Stimulated activated CD8-positive, alpha-beta memory T cell treated with anti-CD3 and anti-CD28 coated beads, Interleukin-4, amount 100 ng/mL, for 24 hours (primary cell): ENCODE measurements around the gene MAP3K15.
A peak's percentile ranks its signal among the peaks of the same experiment; 100 is the strongest.

ENCODE experiments used
- DNase-seq: peaks from one replicate; pipeline ENCODE4 v3.0.0-alpha.2; 2020; ENCODE audit warnings: low read depth

Gene MAP3K15

DNA sequence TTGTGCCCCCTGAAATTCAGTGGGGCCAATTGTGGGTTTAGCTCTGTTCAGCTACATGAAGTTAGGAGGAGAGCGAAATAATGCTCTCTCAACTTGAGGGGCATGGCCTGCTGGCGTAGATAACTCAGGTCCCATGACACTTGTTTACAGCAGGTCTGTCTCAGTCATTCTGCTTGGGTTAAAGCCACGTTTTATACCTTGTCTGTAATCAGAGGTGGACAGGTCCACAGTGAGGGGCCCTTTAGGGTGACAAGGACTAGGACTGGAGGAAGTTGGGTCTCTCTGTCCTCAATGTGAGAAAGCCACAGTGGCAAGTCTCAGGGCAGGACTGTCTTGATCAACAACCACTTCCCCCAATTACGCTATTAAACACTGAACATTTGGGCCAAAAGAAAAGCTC lies 122.6 kb downstream of the MAP3K15 start:
- no peak for DNase-seq

DNA sequence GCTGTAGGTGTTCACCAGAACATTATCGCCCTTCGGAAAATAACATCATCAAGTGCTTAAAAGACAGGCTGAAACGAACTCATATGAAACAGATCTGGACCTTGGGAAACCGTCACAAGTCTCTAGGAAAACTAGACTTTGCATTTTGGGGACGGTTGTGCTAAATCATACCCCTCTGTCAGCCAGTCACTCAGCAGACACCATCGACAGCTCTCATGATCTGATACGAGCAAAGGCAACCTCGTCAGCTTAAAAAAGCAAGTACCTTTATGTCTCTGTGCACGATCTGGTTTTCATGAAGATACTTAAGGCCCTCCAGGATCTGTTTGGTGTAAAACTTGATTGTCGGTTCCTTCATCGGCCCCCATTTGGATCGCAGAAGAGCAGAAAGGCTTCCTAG lies 123.2 kb downstream of the MAP3K15 start:
- no peak for DNase-seq

DNA sequence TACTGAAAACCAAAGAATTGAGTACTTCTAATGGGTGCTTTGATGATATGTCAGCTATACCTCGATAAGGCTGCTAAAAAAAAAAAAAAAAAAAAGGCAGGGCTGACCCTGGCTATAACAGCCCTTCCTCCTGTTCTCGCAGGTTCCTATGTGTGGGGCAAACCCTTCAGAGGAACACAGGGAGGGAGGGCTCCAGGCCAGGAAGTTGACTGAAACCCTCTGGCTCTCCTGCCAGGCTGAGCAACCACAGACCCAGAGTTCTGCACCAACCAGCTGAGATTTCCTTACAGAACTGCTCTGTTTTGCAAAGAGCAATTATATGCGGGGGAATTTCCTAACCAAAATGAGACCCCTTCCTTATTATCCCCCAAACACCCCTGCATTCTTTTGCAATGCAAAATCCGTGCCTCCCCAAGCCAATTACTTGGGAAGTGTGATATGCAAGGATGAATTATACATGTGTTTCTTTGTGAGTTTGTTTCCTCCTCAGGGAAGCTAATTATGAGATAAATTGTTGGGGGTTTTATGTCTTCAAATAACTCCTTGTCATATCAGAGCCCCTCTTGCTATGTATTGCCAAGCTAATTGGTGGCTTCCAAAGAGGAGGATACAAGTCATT lies 126.0 kb downstream of the MAP3K15 start:
- DNase-seq = no peak

DNA sequence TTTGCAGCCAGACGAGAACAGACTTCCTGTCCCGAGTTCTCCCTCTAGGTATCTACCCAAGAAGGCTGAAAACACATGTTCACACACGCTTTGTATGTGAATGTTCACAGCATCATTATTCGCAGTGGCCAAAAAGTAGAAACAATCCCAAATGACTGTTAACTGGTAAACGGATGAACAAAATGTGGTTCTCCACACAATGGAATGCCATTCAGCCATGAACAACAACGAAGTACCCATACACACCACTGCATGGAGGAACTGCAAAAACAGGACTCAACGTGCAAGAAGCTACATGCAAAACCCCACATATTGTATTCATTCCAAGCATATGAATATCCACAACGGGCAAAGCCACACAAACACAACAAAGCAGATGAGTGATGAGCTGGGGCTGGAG lies 126.6 kb downstream of the MAP3K15 start:
- DNase-seq = no peak

GRCh38 chrX:19388064-19388679 lies 127.1 kb downstream of the MAP3K15 start:
- no peak for DNase-seq

- DNase-seq = no peak
Observed at GRCh38 chrX:19386679-19387078, 128.6 kb downstream of the MAP3K15 start.

GRCh38 chrX:19382555-19383145 lies 132.7 kb downstream of the MAP3K15 start:
- peak; percentile 35 for DNase-seq

DNA sequence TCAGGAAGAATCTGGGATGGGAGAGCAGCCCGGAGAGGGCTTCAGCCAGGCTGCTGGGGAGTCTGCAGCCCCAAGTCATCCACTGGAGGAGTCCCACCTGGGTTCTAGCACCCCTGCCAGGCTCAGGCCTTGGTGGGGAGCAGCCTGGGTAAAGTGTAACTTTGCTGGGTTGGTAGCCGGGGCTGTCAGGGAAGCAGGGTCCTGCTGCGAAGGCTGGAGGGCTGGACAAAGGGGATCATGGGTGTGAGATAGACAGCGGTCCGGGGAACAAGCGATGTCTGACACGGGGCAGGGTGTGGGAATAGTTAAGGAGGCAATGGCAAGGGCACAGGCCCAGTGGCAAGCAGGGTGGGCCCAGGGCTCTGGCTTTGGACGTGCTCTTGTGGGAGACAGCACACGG lies 134.0 kb downstream of the MAP3K15 start:
- no peak for DNase-seq

DNA sequence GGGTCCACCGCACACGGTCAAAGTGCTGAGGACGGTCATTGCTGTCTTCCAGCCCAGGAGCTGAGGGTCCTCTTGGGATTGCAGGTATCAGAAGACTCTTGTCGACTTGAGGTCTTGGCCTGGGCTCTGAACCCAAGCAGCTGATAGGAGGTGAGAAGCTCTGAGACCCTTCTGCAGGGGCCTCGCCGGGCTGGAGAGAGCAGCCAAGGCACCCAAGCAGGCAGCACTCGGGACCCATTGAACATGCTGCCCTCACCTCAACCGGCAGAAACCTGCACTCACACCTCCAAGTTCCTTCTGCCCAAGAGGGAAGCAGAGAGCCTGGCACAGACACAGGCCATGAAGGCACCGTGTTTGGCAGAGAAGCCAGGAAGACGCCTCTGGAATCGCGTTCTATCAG lies 137.5 kb downstream of the MAP3K15 start:
- no peak for DNase-seq

GRCh38 chrX:19375546-19375945 lies 139.8 kb downstream of the MAP3K15 start:
- no peak for DNase-seq

GRCh38 chrX:19373351-19373891 lies 141.9 kb downstream of the MAP3K15 start:
- no peak for DNase-seq

GRCh38 chrX:19372547-19373331 lies 142.6 kb downstream of the MAP3K15 start:
- no peak for DNase-seq

DNA sequence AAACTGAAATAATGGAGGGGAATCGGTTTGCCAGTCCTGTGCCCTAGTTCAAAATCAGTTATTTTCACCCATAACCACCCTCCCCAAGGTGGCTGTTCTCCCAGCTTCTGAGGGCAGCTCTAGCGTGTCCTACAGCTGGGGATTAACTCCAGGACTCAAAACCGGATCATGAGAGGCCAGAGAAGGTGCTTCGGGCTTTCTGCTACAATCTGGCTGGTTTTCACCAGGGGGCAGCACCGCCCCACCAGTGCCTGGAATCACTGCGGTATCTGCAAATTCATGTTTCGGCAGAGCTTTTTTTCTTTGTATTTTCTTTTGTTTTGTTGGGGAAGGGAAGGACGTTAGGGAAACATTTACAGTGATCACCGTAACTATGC lies 143.2 kb downstream of the MAP3K15 start:
- peak; percentile 39 for DNase-seq

GRCh38 chrX:19370061-19370460 lies 145.2 kb downstream of the MAP3K15 start:
- DNase-seq = no peak

- DNase-seq = no peak
Observed at GRCh38 chrX:19368576-19368975, 146.7 kb downstream of the MAP3K15 start.

- no peak for DNase-seq
Observed at GRCh38 chrX:19361701-19362100, 153.6 kb downstream of the MAP3K15 start.

- DNase-seq = no peak
Observed at GRCh38 chrX:19360903-19361302, 154.4 kb downstream of the MAP3K15 start.

DNA sequence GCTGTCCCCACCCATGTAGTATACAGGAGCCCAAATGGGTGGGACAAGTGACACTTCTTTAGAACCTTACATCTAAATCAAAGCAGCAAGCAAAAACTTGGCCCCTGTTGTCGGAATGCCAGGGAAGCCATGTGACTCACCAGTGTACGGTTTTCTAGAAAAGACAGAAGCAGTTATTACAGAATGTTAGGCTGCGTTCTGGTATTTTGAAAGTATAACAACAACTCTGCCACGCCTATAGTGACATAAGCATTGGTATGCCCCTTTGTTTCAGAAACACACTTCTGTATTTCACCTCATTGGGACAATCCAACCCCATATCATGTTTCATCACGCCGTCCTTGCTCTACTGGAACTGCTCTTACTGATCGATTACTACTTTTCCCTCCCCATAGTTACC lies 156.8 kb downstream of the MAP3K15 start:
- DNase-seq = no peak

GRCh38 chrX:19354625-19355024 lies 160.7 kb downstream of the MAP3K15 start:
- DNase-seq = no peak

GRCh38 chrX:19350941-19351384 lies 164.3 kb downstream of the MAP3K15 start:
- no peak for DNase-seq

DNA sequence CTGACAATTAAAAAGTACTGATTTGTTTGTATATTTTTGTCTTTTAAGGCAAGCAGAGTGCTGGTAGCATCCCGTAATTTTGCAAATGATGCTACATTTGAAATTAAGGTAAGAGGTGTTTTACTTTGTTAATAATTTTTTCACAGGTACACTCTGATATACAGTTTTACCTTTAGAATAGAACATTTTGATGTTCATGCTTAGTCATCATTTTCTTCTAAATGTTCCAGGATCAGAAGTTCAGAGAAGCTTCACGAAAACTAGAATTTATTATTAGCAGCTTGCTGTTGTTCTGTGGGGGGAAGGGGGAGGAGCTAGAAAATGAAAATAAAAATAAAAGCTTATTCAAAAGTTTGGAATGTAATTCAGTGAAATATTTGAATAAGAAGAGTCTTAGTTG lies 166.0 kb downstream of the MAP3K15 start:
- DNase-seq = no peak

DNA sequence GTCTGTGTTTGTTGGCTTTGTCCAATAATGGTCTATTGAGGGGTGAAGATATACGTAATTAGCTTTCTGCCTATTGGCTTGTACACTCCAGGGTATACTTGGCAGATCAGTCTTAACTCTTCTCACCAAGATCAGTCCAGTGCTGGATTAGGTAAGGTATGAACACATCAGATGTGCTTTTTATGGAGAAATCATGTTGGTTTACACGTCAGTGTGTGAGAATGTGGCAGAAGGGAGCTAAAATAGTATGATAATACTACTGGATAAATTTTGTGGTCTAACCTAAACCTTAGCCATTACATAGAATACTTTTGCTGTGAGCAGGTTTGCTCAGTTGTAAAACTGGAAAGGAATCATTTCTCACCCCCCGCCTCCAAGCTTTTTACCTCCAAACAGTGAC lies 167.4 kb downstream of the MAP3K15 start:
- no peak for DNase-seq

- DNase-seq = no peak
Observed at GRCh38 chrX:19344661-19345060, 170.6 kb downstream of the MAP3K15 start.
